ENCODE results near the gene SLC9A9.

GRCh38 chr3:143496191-143496590 is 352.1 kb downstream of the SLC9A9 start:
- no peak for TF ChIP-seq CTCF (optimal IDR thresholded peaks at IDR 0.05 in 1 of 3, IDR thresholded peaks at IDR 0.05 in 1 of 3, conservative IDR thresholded peaks at IDR 0.05 in 1 of 3; ENCODE audit: extremely low read depth in 1 of 3, insufficient read depth in 2 of 3, low read length in 3 of 3)
- TF ChIP-seq EZH2 (IDR thresholded peaks at IDR 0.05; ENCODE audit: low read length): no peak

All from keratinocyte (primary cell).